HUDEP-2 (cell line): ENCODE results near the gene ABLIM2.

ENCODE experiments used
- DNase-seq, 76 experiments: peaks; one replicate each; lab custom pipeline; 2025; ENCODE audit not compliant: unreplicated experiment in 76 of 76; lab: John Stamatoyannopoulos, UW

Gene ABLIM2

GRCh38 chr4:8090312-8090711 lies 68.3 kb downstream of the ABLIM2 start:
- no peak for DNase-seq

DNA sequence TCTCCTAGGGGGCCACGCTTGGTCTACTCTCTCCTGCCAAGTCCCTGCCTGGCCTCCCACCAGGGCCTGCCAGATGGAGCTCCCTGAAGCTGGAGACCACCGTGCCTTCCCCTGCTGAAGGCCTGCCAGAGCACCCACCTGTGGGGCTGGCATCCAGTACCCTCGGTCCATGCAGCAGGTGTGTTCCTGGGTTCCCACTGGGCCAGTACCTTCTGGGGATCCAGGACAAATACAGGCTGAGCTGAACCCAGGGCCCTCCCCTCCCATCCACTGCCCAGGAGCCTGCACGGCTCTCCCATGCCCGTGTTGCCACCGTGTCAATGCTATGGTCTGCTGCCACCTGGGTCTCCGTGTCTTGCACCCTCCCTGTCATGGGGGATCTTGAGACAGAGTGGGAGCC lies 68.8 kb downstream of the ABLIM2 start:
- DNase-seq: no peak

DNA sequence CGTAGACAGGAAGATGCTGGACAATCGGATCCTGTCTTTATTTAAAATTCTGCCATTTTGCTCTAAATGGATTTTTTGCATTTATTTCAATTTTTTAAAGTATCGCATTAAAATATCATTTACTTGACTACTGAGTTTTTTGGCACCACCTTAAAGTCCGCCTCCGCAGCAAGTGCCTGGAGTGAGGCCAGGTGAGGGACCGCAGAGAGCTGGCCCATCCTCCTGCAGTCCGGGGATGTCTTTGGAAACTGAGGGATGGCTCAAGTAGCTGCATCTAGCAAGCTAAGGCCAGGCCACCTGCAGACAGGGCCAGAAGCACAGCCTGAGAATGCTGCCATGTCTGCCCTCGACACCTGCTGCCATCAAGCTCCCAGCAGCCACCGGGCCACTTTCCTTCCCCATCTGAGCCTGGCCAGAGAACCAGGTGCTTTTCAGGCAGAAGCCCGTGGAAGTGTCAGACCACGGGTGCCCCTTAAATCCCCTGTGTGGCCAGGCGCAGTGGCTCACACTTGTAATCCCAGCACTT lies 69.6 kb downstream of the ABLIM2 start:
- no peak for DNase-seq

DNA sequence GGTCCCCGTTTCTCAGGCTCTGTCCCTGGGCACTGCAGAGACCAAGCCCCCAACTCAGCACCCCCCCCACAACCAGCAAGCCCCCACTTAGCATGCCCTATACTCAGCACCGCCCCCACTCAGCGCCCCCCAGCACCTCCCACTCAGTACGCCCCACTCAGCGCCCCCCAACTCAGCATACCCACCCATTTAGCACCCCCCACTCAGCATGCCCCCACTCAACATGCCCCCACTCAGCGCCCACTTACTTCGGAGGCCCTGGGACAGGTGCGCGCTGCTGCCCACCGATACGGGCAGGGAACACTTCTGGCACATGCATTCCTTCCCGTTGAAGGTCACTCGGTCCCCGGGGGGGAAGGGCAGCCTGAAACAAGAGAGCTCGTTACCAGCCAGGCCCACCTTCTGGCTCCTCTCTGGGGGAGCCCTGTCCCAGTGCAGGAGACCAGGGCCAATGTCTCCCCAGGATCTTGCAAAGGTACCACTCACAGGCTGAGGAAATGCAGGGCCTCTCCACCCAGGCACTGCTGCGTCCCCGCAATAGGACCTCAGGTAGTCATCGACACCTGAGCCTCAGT lies 70.6 kb downstream of the ABLIM2 start:
- DNase-seq: no peak

- DNase-seq: no peak
Observed at GRCh38 chr4:8086783-8087445, 71.7 kb downstream of the ABLIM2 start.

GRCh38 chr4:8085491-8086117 lies 73.0 kb downstream of the ABLIM2 start:
- DNase-seq: no peak

DNA sequence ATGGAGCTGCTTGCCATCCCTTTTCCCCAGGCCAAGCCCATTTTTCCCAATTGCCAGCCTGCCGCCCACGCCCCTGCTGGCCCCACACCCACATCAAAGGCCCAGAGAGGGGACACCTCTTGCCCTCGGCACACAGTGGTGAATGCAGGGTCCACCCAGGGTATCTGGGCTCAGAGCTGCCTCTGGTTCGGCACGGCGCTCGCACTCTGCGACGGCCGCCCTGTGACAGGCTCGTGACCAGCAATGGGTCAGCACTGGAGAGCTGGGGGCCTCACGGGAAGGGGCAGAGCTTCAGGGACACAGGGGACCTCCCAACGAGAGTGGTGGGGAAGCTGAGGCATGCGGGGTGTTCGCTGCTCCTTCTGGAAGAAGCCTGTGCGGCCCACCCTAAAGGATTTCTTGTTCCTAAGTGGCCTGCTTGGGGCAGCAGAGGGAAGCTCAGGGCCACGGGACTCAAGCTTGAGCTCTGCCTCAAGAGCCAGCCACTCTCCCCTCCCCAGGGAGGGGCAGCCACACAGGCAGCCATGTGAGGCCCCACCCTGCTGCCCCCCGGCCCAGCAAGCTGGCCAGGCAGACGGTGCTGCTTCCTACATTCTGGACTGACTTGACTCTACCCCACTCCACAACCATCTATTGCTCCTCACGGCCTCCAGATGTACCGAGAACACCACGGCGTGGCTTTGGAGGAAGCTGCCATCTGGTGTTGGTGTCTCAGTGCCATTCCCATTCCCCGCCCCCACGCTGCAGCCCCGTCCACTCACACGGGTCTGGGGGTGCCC lies 73.7 kb downstream of the ABLIM2 start:
- no peak for DNase-seq

DNA sequence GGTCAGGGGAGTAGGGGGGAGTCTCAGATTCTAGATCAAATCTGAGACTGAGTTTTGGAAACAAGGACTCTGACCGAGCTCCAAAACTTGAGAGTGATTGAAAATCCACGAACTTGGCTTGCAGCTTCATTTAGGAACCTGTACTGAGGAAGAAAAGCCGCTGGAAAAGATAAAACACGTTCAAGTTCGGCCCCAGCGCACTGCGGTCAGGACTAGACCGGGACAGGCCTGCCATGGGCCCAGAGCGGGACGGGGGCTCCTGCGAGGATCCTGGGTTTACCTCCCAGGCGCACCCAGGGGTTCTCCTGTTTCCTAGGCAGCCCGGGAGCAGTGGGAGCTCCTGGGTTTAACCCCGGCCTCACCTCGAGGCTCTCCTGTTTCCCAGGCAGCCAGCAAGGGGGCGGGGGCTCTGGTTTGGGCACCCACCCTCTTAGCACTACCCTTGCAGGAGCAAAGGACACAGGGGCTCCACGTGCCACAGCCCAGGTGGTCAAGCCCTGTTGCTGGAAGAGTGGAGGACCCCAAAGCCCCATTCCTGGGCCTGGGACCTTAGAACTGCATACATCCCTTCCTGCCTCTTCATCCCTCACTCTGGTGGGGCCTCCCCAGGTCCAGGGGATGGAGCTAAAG lies 74.5 kb downstream of the ABLIM2 start:
- DNase-seq: no peak

GRCh38 chr4:8083086-8083825 lies 75.4 kb downstream of the ABLIM2 start:
- no peak for DNase-seq

- DNase-seq: no peak
Observed at GRCh38 chr4:8082517-8083055, 76.0 kb downstream of the ABLIM2 start.

DNA sequence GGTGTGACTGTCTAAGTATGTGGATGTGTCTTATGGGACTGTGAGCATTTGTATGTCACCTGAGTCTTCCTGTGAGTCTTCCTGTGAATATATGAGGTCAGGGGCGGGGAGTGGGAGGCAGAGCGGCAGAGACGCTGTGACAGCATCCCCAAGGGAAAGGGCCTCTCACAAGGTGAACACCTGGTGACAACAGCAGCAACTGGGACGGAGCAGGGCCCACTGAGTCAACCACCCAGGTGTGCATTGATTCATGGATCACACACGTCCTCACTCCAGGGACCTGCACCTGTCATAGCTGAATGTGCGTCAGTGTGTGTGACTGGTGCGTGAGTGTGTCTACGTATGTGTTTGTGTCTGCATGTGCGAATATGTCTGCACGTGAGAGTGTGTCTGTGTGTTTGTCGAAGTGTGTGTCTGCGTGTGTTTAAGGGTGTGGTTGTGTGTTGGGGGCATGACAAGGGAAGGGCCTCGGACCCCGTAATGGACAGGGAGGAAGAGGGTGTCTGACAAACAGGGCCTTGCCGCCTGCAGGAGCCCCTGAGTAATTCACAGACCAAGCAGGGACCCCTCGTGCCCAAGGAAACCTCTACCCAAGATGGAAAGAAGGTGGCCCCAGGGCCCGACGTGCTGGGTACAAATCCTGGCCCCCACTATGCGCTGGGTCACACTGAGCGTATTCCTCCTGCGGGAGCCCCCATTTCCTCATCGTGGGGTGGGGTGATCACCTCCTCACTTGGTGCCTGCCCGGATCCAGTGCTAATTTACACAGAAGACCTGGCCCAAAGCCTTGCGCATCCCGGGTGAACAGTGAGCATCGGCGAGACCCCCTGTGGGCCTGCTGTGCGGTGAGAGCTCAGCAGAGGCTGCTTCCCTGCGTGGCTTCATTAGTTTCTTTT lies 76.7 kb downstream of the ABLIM2 start:
- DNase-seq: no peak

DNA sequence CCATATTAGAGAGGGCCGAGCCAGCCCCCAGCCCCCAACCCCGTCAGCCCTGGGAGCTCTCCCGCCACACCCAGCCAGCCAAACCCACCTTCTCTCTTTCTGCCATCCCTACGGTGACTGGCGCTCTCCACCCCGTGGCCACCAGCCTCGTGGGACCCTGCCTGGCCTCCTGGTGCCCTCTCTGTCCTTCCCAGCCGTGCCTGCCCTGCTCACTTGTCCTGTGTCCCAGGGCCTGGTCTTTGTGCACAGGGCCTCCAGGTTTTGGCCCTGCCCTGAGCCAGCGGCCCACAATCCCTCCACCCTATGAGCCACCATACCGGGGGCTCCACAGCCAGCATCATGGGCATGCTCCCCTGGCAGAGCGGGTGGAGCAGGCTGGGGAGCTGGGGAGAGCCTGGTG lies 77.4 kb downstream of the ABLIM2 start:
- DNase-seq: no peak

GRCh38 chr4:8080754-8081065 lies 77.9 kb downstream of the ABLIM2 start:
- no peak for DNase-seq

- DNase-seq: no peak
Observed at GRCh38 chr4:8079916-8080753, 78.5 kb downstream of the ABLIM2 start.

GRCh38 chr4:8079031-8079885 lies 79.4 kb downstream of the ABLIM2 start:
- peak in 65 of 76 experiments; percentile 3 to 70 (median 33) for DNase-seq

- no peak for DNase-seq
Observed at GRCh38 chr4:8078610-8079015, 80.0 kb downstream of the ABLIM2 start.

DNA sequence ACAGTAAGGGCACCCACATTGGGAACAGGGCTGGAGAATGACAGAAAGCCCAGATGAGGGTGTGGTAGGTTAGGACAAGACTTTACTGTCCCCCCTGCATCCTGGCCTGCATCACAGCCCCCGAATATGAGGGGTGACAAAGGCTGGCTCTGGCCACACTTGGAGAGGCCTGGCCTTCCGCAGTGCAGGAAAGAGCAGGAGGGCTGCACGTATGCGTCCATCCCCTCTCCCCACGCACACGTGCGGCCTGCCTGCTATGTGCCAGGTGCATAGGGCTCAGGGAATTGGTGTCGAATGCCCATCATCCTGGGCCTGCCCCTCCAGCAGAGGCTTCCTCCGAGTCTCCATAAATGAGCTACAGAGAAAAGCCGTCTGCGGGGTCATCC lies 80.5 kb downstream of the ABLIM2 start:
- no peak for DNase-seq
